ENCODE results near the gene CCIN.

CCIN gene

DNA sequence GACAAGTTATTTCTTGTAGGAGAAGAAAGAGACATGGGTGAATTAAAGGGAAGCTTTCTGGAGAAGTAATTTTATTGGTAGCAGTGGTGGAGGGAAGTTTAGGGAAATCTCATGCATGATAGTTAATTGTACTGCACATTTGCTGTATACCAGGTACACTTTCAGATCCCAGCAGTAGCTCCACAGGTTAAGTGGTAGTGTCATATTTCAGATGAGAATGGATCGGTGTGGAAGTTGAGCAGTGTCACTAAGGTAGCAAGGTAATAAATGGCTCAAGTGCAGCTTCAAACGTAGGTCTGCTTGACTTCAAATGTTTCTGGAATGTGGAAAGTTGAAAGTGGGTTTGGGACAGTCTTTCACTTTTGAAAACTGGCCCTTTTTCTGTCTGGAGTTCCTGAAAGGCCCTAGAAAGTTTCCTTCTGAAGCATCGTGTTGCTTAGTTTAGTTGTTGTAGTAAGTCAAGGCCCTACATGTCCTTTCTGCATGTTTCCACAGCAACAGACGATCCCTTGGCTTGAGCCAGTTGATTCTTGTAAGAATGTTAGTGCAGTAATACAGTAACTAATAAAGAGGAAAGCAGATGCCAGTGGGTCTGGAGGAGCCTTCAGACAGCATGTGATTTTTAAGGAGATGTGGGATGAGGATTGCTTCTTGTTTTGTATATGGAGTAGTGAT lies 25.3 kb downstream of the CCIN start:
- no peak overlapping the region for H3K27ac ChIP-seq
- TF ChIP-seq ZFX (IDR thresholded peaks at IDR 0.05; ENCODE audit: borderline replicate concordance) (no peak), CTCF (IDR thresholded peaks at IDR 0.05) (no peak)

DNA sequence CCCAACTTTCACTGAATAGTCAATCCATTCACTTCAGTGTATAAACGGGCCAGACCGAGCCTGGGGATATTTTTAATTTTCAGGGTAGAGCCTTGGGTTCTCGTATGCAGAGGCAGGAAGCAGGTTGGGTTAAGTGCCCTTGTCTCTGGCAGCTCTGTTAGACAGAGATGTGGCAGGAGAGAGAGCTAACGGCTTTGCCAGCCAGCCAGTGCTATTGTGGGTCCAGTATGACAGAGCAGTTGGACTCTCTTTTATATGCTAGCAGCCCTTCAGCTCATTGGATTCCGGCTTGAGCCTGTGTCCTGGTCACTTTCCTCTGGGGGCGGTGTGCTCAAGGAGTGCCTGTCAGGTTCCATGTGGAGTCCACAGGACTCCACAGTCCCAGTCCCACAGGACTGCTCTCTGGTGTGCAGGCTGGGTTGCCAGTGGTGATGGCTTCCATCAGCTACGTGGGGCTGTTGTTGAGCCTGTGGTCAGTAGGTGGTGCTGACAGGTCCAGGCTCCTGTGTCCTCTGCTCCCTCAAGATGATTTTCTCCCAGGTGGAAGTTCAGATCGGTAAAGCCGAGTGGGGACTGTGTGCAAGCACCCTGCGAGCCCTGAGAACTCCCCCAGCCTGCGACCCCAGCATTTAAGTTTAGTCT lies 35.8 kb downstream of the CCIN start:
- TF ChIP-seq ZFX (IDR thresholded peaks at IDR 0.05; ENCODE audit: borderline replicate concordance) (no peak), CTCF (IDR thresholded peaks at IDR 0.05) (peak; percentile 30)
- no peak overlapping the region for H3K27ac ChIP-seq

GRCh38 chr9:36207016-36207415 lies 37.8 kb downstream of the CCIN start:
- no peak overlapping the region for H3K27ac ChIP-seq
- no peak for TF ChIP-seq ZFX (IDR thresholded peaks at IDR 0.05; ENCODE audit: borderline replicate concordance)

DNA sequence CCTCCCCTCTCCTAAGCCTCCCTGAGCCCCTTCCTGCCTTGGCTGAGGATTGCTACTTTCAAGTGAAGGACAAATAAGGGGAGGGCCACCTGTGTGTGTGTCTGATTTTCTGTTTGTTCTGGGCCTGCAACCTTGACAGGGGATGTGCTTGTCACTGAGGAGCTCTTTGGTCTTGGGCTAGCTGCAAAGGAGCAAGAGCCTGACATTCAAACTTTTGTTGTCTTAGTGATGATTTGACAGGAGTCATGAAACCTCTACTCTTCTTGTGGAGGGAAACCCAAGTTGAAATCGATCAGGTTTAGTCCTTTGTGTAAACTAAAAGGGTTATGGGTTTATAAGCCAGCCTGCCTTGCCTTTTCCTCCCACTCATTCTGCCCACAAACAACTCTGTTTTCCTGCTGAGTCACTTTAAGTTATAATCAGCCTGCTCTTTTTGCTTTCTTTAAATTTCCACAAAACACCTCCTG lies 38.4 kb downstream of the CCIN start:
- no peak overlapping the region for H3K27ac ChIP-seq
- TF ChIP-seq CTCF (IDR thresholded peaks at IDR 0.05): no peak
- TF ChIP-seq ZFX (IDR thresholded peaks at IDR 0.05; ENCODE audit: borderline replicate concordance): no peak

- no peak for TF ChIP-seq ZFX (IDR thresholded peaks at IDR 0.05; ENCODE audit: borderline replicate concordance)
- TF ChIP-seq CTCF (IDR thresholded peaks at IDR 0.05): no peak
- no peak overlapping the region for H3K27ac ChIP-seq
These were observed 39.5 kb downstream of the CCIN start for GRCh38 chr9:36208521-36209253.

DNA sequence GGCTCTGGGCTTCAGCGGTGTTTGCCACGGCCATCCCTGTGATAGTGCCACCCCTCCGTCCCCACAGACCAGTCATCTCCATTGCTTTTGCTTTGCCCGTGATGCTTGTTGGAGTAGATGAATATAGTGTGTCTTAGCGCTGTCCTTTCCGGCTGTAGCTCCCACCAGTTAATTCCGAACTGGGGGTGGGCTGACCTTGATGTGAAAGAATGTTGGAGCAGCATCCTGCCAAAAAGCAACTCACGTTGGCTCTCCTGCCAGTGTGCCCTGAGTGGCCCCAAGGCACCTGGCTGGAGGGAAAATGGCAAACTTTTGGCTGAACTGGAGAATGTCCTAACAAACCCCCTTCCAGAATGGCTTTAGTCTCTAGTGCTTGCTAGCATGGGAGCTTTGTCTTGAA lies 41.5 kb downstream of the CCIN start:
- no peak overlapping the region for H3K27ac ChIP-seq
- TF ChIP-seq ZFX (IDR thresholded peaks at IDR 0.05; ENCODE audit: borderline replicate concordance): no peak

- TF ChIP-seq ZFX (IDR thresholded peaks at IDR 0.05; ENCODE audit: borderline replicate concordance) (no peak), CTCF (IDR thresholded peaks at IDR 0.05) (no peak)
These were observed 42.3 kb downstream of the CCIN start for GRCh38 chr9:36211510-36211909.

GRCh38 chr9:36213387-36213786 lies 44.2 kb downstream of the CCIN start:
- TF ChIP-seq ZFX (IDR thresholded peaks at IDR 0.05; ENCODE audit: borderline replicate concordance) (no peak), CTCF (IDR thresholded peaks at IDR 0.05) (no peak)
- no peak overlapping the region for H3K27ac ChIP-seq

More at GRCh38 chr9:36211510-36211909, 42.3 kb downstream of the CCIN start:
- H3K27ac ChIP-seq: no peak overlapping the region

Measured in 22Rv1 (cell line).